ENCODE results near the gene EFCAB6. TPM values are rescaled to one million over a fixed set of nuclear protein-coding genes. Genes with fewer than 3 reads are reported as not detected.

EFCAB6 gene
- total and polyA plus RNA-seq, 2 of the 4 experiments (the other 2 are of a cell fraction), result 0.44 to 1.1 TPM

GRCh38 chr22:43491737-43492136, 320.4 kb downstream of the EFCAB6 start:
- no peak overlapping the region for H4K5ac ChIP-seq (ENCODE audit: low read depth, low read length)
- no peaks in the 10 kb centered on the region for H3K36me3 ChIP-seq (ENCODE audit: control insufficient read depth, insufficient read depth, low read length)
- H3K4me3 ChIP-seq (ENCODE audit: insufficient read depth, low read depth, low read length), result no peak overlapping the region
- in situ Hi-C loops (cut with MboI; ENCODE audit: low sequenced_read_pairs) (no loop called here), intact Hi-C loops (cut with micrococcal nuclease) (no loop called here), dilution Hi-C loops (cut with HindIII; ENCODE audit: low sequenced_read_pairs, unreplicated experiment) (no loop called here)
- H3K56ac ChIP-seq (ENCODE audit: extremely low read depth, insufficient read depth, low read length), result no peak overlapping the region
- ChIA-PET CTCF (no interaction called here), POLR2A (ENCODE audit: unreplicated experiment) (no interaction called here)
- no peak overlapping the region for H3K4ac ChIP-seq (ENCODE audit: low read depth, low read length)
- H3K27ac ChIP-seq (ENCODE audit: insufficient read depth, low read length), result no peak overlapping the region
- H4K8ac ChIP-seq (ENCODE audit: low read depth in 2 of 2, low read length in 2 of 2), result no peak overlapping the region
- WGBS, 2 experiments (ENCODE audit: extremely low coverage in 2 of 2, insufficient read length in 1 of 2), result 63% methylated on average over 1 of the region's 1 CpG; no CpG with 5 or more reads in 1 of the 2 experiments
- H3K79me1 ChIP-seq (ENCODE audit: low read depth in 1 of 2, low read length in 2 of 2), result no peaks in the 10 kb centered on the region
- H2BK15ac ChIP-seq (ENCODE audit: low read depth, low read length), result no peak overlapping the region
- H4K91ac ChIP-seq (ENCODE audit: insufficient read depth, low read depth, low read length), result no peak overlapping the region
- H2BK5ac ChIP-seq (ENCODE audit: low read depth, low read length, poor library complexity, severe bottlenecking), result peak overlapping the region; percentile 26
- no peak overlapping the region for H2BK120ac ChIP-seq (ENCODE audit: low read depth, low read length)
- no peaks in the 10 kb centered on the region for H3K4me1 ChIP-seq (ENCODE audit: control insufficient read depth, insufficient read depth, low read length)
- TF ChIP-seq BHLHE40 (IDR thresholded peaks at IDR 0.05; ENCODE audit: low read depth, low read length) (no peak), NFE2L2 (IDR thresholded peaks at IDR 0.05; ENCODE audit: low read depth, low read length) (no peak), MXI1 (IDR thresholded peaks at IDR 0.05; ENCODE audit: borderline replicate concordance, low read depth, low read length) (no peak), RAD21 (IDR thresholded peaks at IDR 0.05; ENCODE audit: low read length) (no peak), SMC3 (IDR thresholded peaks at IDR 0.05; ENCODE audit: low read depth, low read length) (no peak), CTCF (conservative IDR thresholded peaks at IDR 0.05; ENCODE audit: low read depth, low read length) (no peak), ELK1 (IDR thresholded peaks at IDR 0.05; ENCODE audit: borderline replicate concordance, low read depth, low read length) (no peak), CHD1 (IDR thresholded peaks at IDR 0.05; ENCODE audit: low read depth, low read length) (no peak), MAFK (IDR thresholded peaks at IDR 0.05; ENCODE audit: low read depth, low read length) (no peak), POLR2A (IDR thresholded peaks at IDR 0.05; ENCODE audit: low read depth, low read length) (no peak), USF2 (IDR thresholded peaks at IDR 0.05; ENCODE audit: low read depth, low read length) (no peak), FOS (IDR thresholded peaks at IDR 0.05; ENCODE audit: low read depth, low read length) (no peak), CEBPB (IDR thresholded peaks at IDR 0.05; ENCODE audit: low read depth, low read length) (no peak), RCOR1 (IDR thresholded peaks at IDR 0.05; ENCODE audit: insufficient replicate concordance, low read length) (no peak), RFX5 (IDR thresholded peaks at IDR 0.05; ENCODE audit: low read depth, low read length) (no peak), MAZ (IDR thresholded peaks at IDR 0.05; ENCODE audit: borderline replicate concordance, low read depth, low read length) (no peak)
- no peak overlapping the region for H3K14ac ChIP-seq (replicated peaks; ENCODE audit: low read depth, low read length)
- BruUV-seq (replicated peaks), result no TSS peak
- no peak for DNase-seq
- peaks cover 7% of the 10 kb centered on the region; the same call in 1 of the 2 replicates for H3K9me3 ChIP-seq (ENCODE audit: control insufficient read depth, insufficient read depth, low read length)
- H3K27me3 ChIP-seq (ENCODE audit: control insufficient read depth, insufficient read depth, low read length), result no peaks in the 10 kb centered on the region
- no peak overlapping the region for H2BK20ac ChIP-seq (ENCODE audit: low read depth, low read length)
- no peak overlapping the region for H2AFZ ChIP-seq (replicated peaks; ENCODE audit: low read length, poor library complexity)
- H3K4me2 ChIP-seq (ENCODE audit: low read depth, low read length), result no peak overlapping the region
- no peaks in the 10 kb centered on the region for H3K9me1 ChIP-seq (ENCODE audit: insufficient read depth, low read length)
- H2AK5ac ChIP-seq (ENCODE audit: low read depth, low read length), result no peak overlapping the region
- no peak overlapping the region for H2AK9ac ChIP-seq (replicated peaks; ENCODE audit: low read depth, low read length, poor library complexity)
- no peak overlapping the region for H3K18ac ChIP-seq (ENCODE audit: low read depth, low read length)
- H3K9ac ChIP-seq (ENCODE audit: low read depth, low read length), result no peak overlapping the region
- no peak overlapping the region for H3K23ac ChIP-seq (ENCODE audit: low read depth, low read length)
- H4K20me1 ChIP-seq (ENCODE audit: insufficient read depth, low read length), result no peaks in the 10 kb centered on the region
- no peak for ATAC-seq (ENCODE audit: low read depth)
